Measurements from ENCODE around the gene LCP2. TPM values are rescaled to one million over a fixed set of nuclear protein-coding genes. Genes with fewer than 3 reads are reported as not detected.

LCP2 gene
- total and polyA plus RNA-seq, 10 of the 15 experiments (the other 5 are each of a cell fraction or from before 2014, with no cell fraction given), result 8.0 to 50.5 (median 20.6) TPM

DNA sequence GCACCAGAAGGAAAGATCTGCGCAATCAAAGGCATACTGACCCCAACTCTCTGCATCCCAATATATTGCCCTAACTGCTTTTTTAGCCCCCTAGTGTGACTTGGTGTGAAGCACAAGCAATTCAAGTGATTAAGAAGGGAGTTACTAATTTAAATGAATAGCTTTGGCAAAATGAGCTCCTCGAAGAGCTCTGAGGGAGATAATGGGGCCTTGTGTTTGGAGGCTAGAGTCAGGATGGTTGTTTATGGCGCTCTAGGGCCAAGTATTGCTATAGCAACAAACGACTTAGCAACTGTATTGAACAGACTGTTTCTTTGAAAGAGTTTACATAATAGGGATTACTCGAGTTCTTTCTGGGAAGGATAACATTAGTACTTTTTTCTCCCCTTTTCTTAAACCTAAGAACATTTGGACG, 76.2 kb downstream of the LCP2 start:
- no peak for FAIRE-seq
- 42% methylated on average over 6 of the region's 6 CpGs for WGBS (ENCODE audit: insufficient coverage, insufficient replicate concordance, low lambda C conversion rate, missing lambda C conversion rate)
- in situ Hi-C loops (cut with MboI), result loop anchor here (10.0 kb wide), 1 partner anchor 403 kb away; no protein-coding TSS in a partner anchor

More for the DNA sequence above, 76.2 kb downstream of the LCP2 start:
- TF ChIP-seq, protein P1, sequence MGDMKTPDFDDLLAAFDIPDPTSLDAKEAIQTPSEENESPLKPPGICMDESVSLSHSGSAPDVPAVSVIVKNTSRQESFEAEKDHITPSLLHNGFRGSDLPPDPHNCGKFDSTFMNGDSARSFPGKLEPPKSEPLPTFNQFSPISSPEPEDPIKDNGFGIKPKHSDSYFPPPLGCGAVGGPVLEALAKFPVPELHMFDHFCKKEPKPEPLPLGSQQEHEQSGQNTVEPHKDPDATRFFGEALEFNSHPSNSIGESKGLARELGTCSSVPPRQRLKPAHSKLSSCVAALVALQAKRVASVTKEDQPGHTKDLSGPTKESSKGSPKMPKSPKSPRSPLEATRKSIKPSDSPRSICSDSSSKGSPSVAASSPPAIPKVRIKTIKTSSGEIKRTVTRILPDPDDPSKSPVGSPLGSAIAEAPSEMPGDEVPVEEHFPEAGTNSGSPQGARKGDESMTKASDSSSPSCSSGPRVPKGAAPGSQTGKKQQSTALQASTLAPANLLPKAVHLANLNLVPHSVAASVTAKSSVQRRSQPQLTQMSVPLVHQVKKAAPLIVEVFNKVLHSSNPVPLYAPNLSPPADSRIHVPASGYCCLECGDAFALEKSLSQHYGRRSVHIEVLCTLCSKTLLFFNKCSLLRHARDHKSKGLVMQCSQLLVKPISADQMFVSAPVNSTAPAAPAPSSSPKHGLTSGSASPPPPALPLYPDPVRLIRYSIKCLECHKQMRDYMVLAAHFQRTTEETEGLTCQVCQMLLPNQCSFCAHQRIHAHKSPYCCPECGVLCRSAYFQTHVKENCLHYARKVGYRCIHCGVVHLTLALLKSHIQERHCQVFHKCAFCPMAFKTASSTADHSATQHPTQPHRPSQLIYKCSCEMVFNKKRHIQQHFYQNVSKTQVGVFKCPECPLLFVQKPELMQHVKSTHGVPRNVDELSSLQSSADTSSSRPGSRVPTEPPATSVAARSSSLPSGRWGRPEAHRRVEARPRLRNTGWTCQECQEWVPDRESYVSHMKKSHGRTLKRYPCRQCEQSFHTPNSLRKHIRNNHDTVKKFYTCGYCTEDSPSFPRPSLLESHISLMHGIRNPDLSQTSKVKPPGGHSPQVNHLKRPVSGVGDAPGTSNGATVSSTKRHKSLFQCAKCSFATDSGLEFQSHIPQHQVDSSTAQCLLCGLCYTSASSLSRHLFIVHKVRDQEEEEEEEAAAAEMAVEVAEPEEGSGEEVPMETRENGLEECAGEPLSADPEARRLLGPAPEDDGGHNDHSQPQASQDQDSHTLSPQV (IDR thresholded peaks at IDR 0.05), result no peak
- TF ChIP-seq PAX5 (IDR thresholded peaks at IDR 0.05; ENCODE audit: borderline replicate concordance, low read depth, low read length) (no peak), CBFB (IDR thresholded peaks at IDR 0.05; ENCODE audit: low read depth) (no peak), YBX1 (IDR thresholded peaks at IDR 0.05) (no peak), NR2C1 (IDR thresholded peaks at IDR 0.05) (no peak), BMI1 (IDR thresholded peaks at IDR 0.05; ENCODE audit: borderline replicate concordance) (no peak)
- TF ChIP-seq, protein P2, sequence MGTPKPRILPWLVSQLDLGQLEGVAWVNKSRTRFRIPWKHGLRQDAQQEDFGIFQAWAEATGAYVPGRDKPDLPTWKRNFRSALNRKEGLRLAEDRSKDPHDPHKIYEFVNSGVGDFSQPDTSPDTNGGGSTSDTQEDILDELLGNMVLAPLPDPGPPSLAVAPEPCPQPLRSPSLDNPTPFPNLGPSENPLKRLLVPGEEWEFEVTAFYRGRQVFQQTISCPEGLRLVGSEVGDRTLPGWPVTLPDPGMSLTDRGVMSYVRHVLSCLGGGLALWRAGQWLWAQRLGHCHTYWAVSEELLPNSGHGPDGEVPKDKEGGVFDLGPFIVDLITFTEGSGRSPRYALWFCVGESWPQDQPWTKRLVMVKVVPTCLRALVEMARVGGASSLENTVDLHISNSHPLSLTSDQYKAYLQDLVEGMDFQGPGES (IDR thresholded peaks at IDR 0.05), result no peak
- TF ChIP-seq, protein P3, sequence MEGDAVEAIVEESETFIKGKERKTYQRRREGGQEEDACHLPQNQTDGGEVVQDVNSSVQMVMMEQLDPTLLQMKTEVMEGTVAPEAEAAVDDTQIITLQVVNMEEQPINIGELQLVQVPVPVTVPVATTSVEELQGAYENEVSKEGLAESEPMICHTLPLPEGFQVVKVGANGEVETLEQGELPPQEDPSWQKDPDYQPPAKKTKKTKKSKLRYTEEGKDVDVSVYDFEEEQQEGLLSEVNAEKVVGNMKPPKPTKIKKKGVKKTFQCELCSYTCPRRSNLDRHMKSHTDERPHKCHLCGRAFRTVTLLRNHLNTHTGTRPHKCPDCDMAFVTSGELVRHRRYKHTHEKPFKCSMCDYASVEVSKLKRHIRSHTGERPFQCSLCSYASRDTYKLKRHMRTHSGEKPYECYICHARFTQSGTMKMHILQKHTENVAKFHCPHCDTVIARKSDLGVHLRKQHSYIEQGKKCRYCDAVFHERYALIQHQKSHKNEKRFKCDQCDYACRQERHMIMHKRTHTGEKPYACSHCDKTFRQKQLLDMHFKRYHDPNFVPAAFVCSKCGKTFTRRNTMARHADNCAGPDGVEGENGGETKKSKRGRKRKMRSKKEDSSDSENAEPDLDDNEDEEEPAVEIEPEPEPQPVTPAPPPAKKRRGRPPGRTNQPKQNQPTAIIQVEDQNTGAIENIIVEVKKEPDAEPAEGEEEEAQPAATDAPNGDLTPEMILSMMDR (IDR thresholded peaks at IDR 0.05 in 2 of 3, conservative IDR thresholded peaks at IDR 0.05 in 1 of 3; ENCODE audit: control insufficient read depth in 2 of 3, extremely low read depth in 1 of 3, insufficient read depth in 1 of 3, low read depth in 3 of 3, low read length in 3 of 3), result 0 out of 6 replicates have a peak, but pooled peaks of 1 of the 3 experiments have one; percentile 10
- ChIA-PET POLR2A (no interaction called here), RAD21 (ENCODE audit: unreplicated experiment) (no interaction called here), CTCF (interaction anchor here (1.0 to 1.3 kb wide), 4 partner anchors 26 to 190 kb away, joined by 3 to 4 read pairs (median 4); no protein-coding TSS in a partner anchor), SMC1A (ENCODE audit: uncharacterized antibody, unreplicated experiment) (interaction anchor here (0.7 to 1.3 kb wide), 3 partner anchors 11 to 200 kb away, joined by 3 to 4 read pairs (median 3); no protein-coding TSS in a partner anchor)
- H4K20me1 ChIP-seq (ENCODE audit: control insufficient read depth, insufficient read depth), result no peaks in the 10 kb centered on the region
- H3K4me2 ChIP-seq (ENCODE audit: control insufficient read depth, insufficient read depth), result no peak overlapping the region
- no peaks in the 10 kb centered on the region for H3K36me3 ChIP-seq (ENCODE audit: control insufficient read depth in 2 of 2, insufficient read depth in 2 of 2, low read length in 1 of 2)
- ATAC-seq (no peak), DNase-seq (ENCODE audit: low read depth, low spot score) (no peak)
- no peak overlapping the region for H3K27ac ChIP-seq (ENCODE audit: control insufficient read depth, insufficient read depth)
- H3K9ac ChIP-seq (ENCODE audit: control insufficient read depth, insufficient read depth, low read length), result no peak overlapping the region
- intact Hi-C loops (cut with micrococcal nuclease; ENCODE audit: unreplicated experiment), result no loop called here
- no peak overlapping the region for H2AFZ ChIP-seq (ENCODE audit: control insufficient read depth, low read depth, low read length)
- H3K4me1 ChIP-seq (ENCODE audit: control insufficient read depth, insufficient read depth, low read length), result no peaks in the 10 kb centered on the region
- no TSS peak for BruUV-seq (replicated peaks)
- H3K4me3 ChIP-seq, result no peak overlapping the region
- no peaks in the 10 kb centered on the region for H3K79me2 ChIP-seq (ENCODE audit: control insufficient read depth, insufficient read depth, low read length)
- H3K9me3 ChIP-seq (replicated peaks; ENCODE audit: control insufficient read depth, insufficient read depth, low read length), result no peaks in the 10 kb centered on the region
- peaks cover 0 to 2% of the 10 kb centered on the region in 2 experiments; a peak in 1 of 4 replicates for H3K27me3 ChIP-seq (replicated peaks in 1 of 2; ENCODE audit: control insufficient read depth in 2 of 2, insufficient read depth in 2 of 2, low read length in 1 of 2)
